HG03575 (cell line): Measurements from ENCODE around the gene DAGLA.

ENCODE experiments used
- ATAC-seq: cut with Tn5 transposase; IDR thresholded peaks from one replicate; pipeline ENCODE4 v1.9.1; 2021; ENCODE audit not compliant: unreplicated experiment, insufficient number of reproducible peaks, low FRiP score; ENCODE audit errors: extremely low read depth

The DAGLA gene

DNA sequence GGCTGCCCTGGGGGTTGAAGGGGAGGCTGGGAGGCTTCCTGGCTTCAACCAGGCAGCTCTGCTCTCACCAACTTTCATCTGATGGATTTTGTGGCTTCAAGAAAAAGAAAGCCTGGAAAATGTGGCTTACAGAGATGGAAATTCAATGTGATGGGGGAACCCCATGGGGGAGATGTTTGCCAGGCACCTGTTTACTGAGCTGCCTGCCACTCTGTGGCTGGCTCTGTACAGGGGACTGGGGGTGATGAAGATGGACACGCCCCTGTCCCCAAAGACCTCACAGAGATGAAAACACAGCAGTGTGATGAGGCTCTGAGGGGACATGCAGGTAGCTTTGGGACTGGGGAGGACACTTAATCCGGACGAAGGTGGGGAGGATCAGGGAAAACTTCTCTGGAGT lies 102.1 kb downstream of the DAGLA start:
- no peak for ATAC-seq

DNA sequence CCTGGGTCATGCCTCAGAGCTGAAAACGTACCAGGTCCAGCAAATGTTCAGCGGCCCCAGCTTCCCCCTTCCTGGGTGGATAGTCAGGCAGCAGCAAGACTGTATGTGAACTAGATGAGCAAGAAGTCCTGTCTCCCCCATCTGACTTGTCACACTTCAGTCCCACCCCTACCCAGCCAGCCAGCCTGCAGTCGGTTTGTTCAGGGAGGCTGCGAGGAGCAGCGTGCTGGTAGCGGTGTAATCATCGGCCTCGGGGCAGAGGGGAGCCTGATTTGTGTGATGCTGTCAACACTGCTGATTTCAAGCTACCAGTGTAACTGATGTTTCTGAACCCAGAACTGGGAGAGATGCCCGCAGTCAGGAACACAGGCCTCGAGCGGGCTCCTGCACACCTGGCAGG lies 102.7 kb downstream of the DAGLA start:
- ATAC-seq, result no peak

DNA sequence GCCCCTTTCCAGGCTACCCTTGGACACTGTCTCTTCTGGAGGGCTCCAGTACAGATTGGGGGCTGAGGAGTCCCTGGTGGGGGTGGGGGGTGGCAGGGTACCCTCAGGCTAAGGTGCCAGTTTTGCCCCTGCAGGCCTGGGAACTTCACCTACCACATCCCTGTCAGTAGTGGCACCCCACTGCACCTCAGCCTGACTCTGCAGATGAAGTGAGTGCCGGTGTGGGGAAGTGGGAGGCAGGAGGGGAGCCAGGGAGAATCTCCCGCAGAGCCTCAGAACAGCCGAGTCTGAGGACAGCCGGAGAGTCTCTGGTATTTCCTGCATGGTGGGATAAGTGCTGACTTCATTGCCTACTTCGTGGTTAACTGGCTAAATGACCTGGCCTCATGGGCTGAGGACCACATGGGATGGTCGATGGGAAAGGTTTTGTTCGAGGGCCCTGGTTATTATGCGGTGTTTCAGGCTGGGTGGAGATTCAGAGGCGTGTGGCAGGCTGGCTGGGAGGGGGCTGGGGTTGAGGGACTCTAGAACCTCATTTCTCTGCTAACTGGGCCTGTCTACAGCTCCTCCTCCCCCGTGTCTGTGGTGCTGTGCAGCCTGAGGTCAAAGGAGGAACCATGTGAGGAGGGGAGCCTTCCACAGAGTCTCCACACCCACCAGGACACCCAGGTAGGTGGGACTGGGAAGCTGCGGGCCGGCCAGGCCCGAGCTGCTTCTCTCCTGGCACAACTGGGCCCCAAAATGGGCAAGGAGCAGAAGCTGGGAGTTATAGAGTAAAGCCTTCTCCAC lies 103.7 kb downstream of the DAGLA start:
- no peak for ATAC-seq

DNA sequence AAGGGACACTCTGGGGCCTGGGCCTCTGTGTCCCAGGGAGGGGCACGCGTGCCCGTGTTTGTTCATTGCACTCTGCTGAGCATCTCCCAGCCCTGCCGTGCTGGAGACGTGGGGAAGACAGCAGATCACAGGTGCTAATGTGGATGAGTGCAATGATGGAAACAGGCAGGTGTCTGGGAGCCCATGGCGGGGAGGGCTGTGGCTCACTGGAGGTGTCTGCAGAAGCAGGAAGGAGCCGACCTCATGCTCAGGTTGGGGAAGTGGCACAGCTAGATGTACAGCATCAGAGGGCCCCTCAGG lies 104.3 kb downstream of the DAGLA start:
- no peak for ATAC-seq

DNA sequence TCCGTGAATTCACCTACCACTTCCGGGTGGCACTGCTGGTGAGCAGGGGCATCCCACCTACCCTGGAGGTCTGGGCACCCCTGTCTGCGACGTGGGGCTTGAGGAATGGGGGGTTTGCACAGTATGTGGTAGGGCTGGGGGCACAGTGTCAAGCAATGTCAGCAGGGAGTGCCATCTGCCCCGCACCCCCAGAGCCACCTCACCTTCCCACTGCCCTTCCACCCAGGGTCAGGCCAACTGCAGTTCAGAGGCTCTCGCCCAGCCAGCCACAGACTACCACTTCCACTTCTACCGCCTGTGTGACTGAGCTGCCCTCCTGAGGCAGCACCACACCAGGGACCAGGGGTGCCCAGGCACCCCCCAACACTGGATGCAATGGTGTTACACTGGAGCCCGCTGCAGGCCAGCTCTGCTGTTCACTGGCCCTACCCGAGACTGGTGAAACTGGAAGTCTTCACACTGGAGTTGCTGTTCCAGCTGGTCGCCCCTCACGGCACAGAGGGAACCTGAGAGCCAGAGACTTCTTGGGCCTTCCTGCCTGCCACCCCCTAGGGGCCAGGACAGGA lies 105.7 kb downstream of the DAGLA start:
- no peak for ATAC-seq

DNA sequence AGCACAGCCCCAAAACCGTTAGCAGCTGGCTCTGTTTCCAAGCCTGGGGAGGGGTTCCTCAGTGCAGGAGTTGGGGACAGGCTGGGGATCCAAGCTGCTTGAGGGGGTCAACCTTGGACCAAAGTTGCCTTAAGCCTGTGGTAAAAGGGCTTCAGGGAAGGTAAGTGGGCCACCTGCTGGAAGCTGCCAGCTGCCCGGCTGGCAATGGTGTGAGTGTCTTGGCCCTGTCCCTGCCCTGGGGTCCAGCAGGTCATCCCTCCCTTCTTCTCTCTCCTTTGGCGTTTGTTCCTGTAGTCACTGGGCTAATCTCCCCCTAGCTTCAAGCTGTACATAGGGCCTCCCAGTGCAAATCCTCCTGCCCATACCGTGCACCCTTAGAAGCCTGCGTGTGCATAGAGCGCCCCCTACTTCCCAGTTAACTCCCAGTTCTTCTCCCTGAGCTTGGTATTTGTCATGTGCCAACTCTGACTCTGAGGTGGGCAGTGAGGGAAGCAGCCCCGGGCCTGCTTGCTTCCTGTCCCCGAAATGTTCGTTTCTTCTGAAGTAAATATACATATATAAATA lies 107.8 kb downstream of the DAGLA start:
- no peak for ATAC-seq

DNA sequence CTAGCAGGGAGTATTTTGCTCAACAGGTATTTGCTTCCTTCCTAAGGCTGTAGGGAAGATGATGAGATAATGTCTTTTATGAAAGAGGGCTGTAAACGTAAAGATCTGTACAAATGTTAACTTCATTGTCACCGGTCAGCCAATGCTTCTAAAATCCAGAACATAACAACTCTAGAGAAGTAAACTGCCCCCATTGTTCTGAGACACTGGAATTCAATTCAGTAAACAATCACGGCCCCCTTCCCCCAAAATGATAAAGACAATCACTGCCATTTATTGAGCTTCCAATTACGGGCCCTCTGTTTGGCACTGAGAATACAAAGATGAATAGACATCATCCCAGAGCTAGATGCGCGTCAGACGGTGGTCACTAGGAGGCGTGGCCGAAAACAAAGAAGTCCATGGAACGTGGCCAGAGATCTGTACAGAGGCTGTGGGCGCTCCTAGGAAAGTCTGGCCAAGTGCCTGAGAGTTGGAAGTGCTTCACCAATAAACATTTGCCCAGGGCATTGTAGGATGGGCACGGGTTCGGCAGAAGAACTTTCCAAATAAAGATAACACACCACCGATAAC lies 111.6 kb downstream of the DAGLA start:
- ATAC-seq, result no peak

DNA sequence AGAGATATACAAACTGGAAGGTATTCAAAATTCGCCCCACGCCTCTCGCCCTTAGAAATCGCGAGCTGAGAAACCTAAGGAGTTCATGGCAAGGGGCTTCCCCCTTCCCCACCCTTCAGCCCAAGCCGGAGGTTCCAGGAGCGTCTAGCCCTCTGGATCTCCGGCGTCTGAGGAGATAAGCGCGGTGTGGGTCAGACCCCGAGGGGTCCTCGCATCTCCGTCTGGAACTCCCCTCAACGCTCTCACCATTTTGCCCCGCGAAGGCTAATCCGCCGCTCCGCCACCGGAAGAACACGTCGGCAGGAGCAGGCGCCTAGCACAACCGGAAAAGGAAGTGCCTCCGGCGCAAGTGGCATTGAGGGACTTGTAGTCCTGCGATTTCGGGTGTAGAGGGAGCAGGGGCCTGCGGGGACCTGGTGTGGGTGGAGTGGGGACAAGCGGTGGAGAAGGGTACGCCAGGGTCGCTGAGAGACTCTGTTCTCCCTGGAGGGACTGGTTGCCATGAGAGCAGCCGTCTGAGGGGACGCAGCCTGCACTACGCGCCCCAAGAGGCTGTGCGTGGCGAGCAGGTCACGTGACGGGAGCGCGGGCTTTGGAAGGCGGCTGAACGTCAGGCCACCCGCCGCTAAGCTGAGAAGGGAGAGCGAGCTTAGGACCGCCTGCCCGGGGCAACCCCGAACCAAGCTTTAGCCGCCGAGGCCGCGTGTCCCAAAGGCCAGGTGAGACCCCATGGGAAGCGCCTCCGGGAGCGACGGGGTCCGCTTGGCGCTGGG lies 112.3 kb downstream of the DAGLA start, which contains the start of the genes FEN1 and TMEM258:
TSS of gene FEN1 (plus strand) at position 602 of the 773 bp plus-strand sequence. CDS start 2,451 bp downstream, outside the sequence.
TSS of gene TMEM258 (minus strand) at position 290 of the 773 bp plus-strand sequence. CDS start at position 249, 41 bp downstream.
- ATAC-seq, result no peak

DNA sequence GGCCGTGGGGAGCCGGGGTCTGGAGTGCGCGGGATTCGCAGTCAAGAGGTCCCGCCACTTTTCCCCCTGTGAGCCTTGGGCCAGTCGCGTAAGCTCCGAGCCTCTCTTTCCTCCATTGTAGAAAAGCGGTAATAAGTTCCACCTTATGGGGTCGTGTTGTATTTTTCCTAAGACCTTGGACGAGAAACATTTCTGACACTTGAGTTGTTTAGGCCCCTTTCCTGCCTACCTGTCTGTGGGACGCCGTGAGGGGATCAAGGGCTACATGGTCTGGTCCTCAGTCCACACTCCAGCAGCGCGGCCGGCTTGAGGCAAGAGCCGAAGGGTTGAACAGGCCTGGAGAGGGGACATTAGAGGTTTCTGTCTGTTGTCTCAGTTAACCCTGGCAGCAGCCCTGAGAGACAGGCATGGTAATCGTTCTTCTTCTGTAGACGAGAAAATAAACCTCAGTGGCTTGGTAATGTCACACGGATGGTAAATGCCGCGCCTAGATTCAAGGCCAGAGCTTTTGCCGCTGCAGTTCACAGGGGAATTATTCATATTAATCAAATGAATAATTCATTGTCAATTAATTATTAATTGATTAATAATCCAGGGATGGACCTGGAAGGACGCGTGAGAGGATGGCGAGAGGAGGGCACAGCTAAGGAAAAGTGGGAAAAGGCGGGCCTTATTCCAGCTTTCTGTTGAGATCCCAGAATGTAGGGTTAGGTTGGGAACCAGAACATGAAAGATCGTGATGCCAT lies 113.1 kb downstream of the DAGLA start:
- no peak for ATAC-seq

DNA sequence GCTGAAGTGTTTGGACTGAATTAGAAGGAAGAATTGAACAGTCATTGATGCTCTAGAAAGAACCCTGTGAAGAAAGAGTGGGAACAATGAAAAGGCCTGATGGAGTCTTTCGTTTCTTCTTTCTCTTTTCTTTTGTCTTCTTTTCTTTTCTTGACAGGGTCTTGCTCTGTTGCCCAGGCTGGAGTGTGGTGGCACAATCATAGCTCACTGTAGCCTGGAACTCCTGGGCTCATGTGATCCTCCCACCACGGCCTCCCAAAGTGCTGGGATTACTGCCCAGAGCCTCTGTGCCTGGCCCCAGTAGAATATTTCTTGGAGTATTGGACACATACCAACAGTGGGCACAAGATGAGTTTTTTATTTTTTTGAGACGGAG lies 113.6 kb downstream of the DAGLA start:
- ATAC-seq, result no peak

DNA sequence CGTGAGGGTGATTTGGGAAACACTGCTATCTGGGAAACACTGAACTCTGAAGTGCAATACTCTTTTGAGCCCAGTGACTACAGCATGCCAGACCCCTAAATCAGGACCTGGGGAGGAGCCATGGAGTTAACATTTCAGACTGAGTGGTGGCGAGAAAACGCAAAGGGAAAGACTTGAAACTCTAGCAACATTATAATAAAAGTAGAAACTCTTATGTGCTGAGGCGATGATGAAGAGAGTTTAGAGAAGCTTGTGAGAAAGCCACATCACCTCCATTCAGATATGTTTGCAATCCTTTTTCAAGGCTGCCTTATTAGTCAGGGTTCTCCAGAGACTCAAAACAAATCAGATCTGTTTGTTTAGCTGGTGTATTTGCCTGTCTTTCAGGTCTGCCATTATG lies 114.4 kb downstream of the DAGLA start:
- no peak for ATAC-seq

DNA sequence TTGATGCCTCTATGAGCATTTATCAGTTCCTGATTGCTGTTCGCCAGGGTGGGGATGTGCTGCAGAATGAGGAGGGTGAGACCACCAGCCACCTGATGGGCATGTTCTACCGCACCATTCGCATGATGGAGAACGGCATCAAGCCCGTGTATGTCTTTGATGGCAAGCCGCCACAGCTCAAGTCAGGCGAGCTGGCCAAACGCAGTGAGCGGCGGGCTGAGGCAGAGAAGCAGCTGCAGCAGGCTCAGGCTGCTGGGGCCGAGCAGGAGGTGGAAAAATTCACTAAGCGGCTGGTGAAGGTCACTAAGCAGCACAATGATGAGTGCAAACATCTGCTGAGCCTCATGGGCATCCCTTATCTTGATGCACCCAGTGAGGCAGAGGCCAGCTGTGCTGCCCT lies 115.3 kb downstream of the DAGLA start:
- no peak for ATAC-seq

DNA sequence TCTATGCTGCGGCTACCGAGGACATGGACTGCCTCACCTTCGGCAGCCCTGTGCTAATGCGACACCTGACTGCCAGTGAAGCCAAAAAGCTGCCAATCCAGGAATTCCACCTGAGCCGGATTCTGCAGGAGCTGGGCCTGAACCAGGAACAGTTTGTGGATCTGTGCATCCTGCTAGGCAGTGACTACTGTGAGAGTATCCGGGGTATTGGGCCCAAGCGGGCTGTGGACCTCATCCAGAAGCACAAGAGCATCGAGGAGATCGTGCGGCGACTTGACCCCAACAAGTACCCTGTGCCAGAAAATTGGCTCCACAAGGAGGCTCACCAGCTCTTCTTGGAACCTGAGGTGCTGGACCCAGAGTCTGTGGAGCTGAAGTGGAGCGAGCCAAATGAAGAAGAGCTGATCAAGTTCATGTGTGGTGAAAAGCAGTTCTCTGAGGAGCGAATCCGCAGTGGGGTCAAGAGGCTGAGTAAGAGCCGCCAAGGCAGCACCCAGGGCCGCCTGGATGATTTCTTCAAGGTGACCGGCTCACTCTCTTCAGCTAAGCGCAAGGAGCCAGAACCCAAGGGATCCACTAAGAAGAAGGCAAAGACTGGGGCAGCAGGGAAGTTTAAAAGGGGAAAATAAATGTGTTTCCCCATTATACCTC lies 115.8 kb downstream of the DAGLA start:
- ATAC-seq, result no peak
